ENCODE data around the gene NFX1. TPM values are rescaled to one million over a fixed set of nuclear protein-coding genes. Genes with fewer than 3 reads are reported as not detected.

NFX1 gene
- total RNA-seq, 1 experiment from 2014 or later: 40.0 TPM

DNA sequence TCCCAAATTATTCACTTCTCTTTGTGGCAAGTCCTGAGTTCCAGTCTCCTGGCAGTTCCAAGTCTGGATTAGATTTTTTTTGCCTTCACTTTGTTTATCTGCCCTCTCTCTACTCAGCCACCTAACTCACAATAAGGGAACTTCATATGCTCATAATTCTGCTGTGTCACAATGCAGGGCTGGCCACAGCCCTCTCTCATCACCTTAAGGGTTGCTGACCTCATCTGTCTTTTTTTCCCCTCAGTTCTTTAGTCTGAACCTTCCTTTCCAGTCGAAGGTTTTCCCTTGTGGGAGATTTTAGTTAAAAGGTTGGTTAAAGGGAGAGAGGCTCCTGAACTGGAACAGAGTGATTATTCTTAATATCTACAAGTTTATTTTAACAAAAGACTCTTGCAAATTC is 29.9 kb upstream of the NFX1 start:
- Histone ChIP-seq H3K9me3 (ENCODE audit: low read depth, low read length, poor library complexity, severe bottlenecking) (no peaks in the 10 kb centered on the region), H3K36me3 (ENCODE audit: insufficient read depth, low read length, poor library complexity, severe bottlenecking) (peaks cover 67% of the 10 kb centered on the region), H3K4me1 (ENCODE audit: insufficient read depth, low read length, poor library complexity, severe bottlenecking) (peaks cover 6% of the 10 kb centered on the region), H3K27me3 (replicated peaks; ENCODE audit: insufficient read depth, low read depth, low read length, poor library complexity) (no peaks in the 10 kb centered on the region), H3K27ac (ENCODE audit: low read depth, low read length, poor library complexity, severe bottlenecking) (no peak overlapping the region), H3K4me3 (ENCODE audit: low read depth, low read length, poor library complexity, severe bottlenecking) (no peak overlapping the region)
- ChIA-PET POLR2A (ENCODE audit: low non-redundant PET) (no interaction called here), CTCF (no interaction called here)
- intact Hi-C loops (cut with micrococcal nuclease; ENCODE audit: unreplicated experiment): no loop called here
- no peak for DNase-seq (ENCODE audit: low spot score)
- BruUV-seq (replicated peaks): no TSS peak
- TF ChIP-seq CTCF (conservative IDR thresholded peaks at IDR 0.05; ENCODE audit: low read depth, low read length) (no peak), EZH2 (IDR thresholded peaks at IDR 0.05; ENCODE audit: borderline replicate concordance, low read depth, low read length, poor library complexity, severe bottlenecking) (no peak)

GRCh38 chr9:33263131-33264002 is 26.9 kb upstream of the NFX1 start:
- Histone ChIP-seq H3K4me3 (ENCODE audit: low read depth, low read length, poor library complexity, severe bottlenecking) (peak overlapping the region; percentile 99), H3K9me3 (ENCODE audit: low read depth, low read length, poor library complexity, severe bottlenecking) (no peaks in the 10 kb centered on the region), H3K27ac (ENCODE audit: low read depth, low read length, poor library complexity, severe bottlenecking) (peak overlapping the region; percentile 82), H3K27me3 (replicated peaks; ENCODE audit: insufficient read depth, low read depth, low read length, poor library complexity) (no peaks in the 10 kb centered on the region), H3K36me3 (ENCODE audit: insufficient read depth, low read length, poor library complexity, severe bottlenecking) (peaks cover 49% of the 10 kb centered on the region), H3K4me1 (ENCODE audit: insufficient read depth, low read length, poor library complexity, severe bottlenecking) (peaks cover 12% of the 10 kb centered on the region)
- TF ChIP-seq CTCF (conservative IDR thresholded peaks at IDR 0.05; ENCODE audit: low read depth, low read length) (no peak), EZH2 (IDR thresholded peaks at IDR 0.05; ENCODE audit: borderline replicate concordance, low read depth, low read length, poor library complexity, severe bottlenecking) (no peak)
- no TSS peak for BruUV-seq (replicated peaks)
- DNase-seq (ENCODE audit: low spot score): peak; percentile 42
- POLR2A ChIA-PET (ENCODE audit: low non-redundant PET): interaction anchor here (0.6 kb wide), 1 partner anchor 31 kb away, joined by 3 read pairs; no protein-coding TSS in a partner anchor
- CTCF ChIA-PET: no interaction called here
- intact Hi-C loops (cut with micrococcal nuclease; ENCODE audit: unreplicated experiment): loop anchor here (2.0 kb wide), 1 partner anchor 23 kb away; no protein-coding TSS in a partner anchor

DNA sequence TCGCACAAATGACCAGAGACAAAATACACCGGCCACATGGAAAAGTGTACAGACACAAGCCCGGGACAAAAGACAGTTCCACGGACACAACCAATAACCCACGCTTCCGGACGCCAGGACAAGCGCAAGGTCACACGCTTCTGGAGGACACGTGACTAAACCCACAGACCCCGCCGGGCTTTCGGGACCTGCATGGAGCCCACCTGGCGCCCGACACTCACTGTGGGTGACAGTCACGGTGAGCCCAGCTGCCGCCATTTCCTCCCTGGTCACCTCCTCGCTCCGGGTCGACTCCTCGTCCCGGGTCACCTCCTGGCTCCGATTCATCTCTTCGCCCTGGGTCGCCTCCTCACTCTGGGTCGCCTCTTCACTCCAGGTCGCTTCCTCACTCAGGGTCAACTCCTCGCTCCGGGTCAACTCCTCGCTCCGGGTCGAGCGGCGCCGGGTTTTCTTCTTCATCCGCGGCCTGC is 26.3 kb upstream of the NFX1 start:
- no peak for DNase-seq (ENCODE audit: low spot score)
- Histone ChIP-seq H3K36me3 (ENCODE audit: insufficient read depth, low read length, poor library complexity, severe bottlenecking) (peaks cover 43% of the 10 kb centered on the region), H3K4me3 (ENCODE audit: low read depth, low read length, poor library complexity, severe bottlenecking) (peak overlapping the region; percentile 99), H3K27me3 (replicated peaks; ENCODE audit: insufficient read depth, low read depth, low read length, poor library complexity) (no peaks in the 10 kb centered on the region), H3K27ac (ENCODE audit: low read depth, low read length, poor library complexity, severe bottlenecking) (peak overlapping the region; percentile 82), H3K4me1 (ENCODE audit: insufficient read depth, low read length, poor library complexity, severe bottlenecking) (peaks cover 12% of the 10 kb centered on the region), H3K9me3 (ENCODE audit: low read depth, low read length, poor library complexity, severe bottlenecking) (no peaks in the 10 kb centered on the region)
- POLR2A ChIA-PET (ENCODE audit: low non-redundant PET): interaction anchor here (0.6 kb wide), 1 partner anchor 30 kb away, joined by 3 read pairs; no protein-coding TSS in a partner anchor
- TF ChIP-seq CTCF (conservative IDR thresholded peaks at IDR 0.05; ENCODE audit: low read depth, low read length) (no peak), EZH2 (IDR thresholded peaks at IDR 0.05; ENCODE audit: borderline replicate concordance, low read depth, low read length, poor library complexity, severe bottlenecking) (no peak)
- CTCF ChIA-PET: no interaction called here
- intact Hi-C loops (cut with micrococcal nuclease; ENCODE audit: unreplicated experiment): loop anchor here (2.0 kb wide), 1 partner anchor 23 kb away; no protein-coding TSS in a partner anchor
- no TSS peak for BruUV-seq (replicated peaks)
